Adrenal gland (tissue), 12 donors: Measurements from ENCODE around the gene TRAF4. TPM values are rescaled to one million over a fixed set of nuclear protein-coding genes. Genes with fewer than 3 reads are reported as not detected.

Experiments
- DNase-seq, 7 donors: peaks; one replicate each; pipeline ENCODE4 v3.0.0-alpha.2; 2019 to 2020
- H3K27ac ChIP-seq, 5 donors: fragments of 200-600 bp; sonication (generic) in 4 of 5; 1 replicate in 3 of 5; 2 replicates in 2 of 5; pipeline versions ENCODE4 v1.5.1 to v1.8.0; 2016 to 2020; ENCODE audit warnings: mild to moderate bottlenecking in 1 of 5
- H3K27me3 ChIP-seq: fragments of 200-600 bp; 2 replicates; pipeline ENCODE4 v1.8.0; 2021
- H3K36me3 ChIP-seq, 2 donors: fragments of 200-600 bp; replicated peaks in 1 of 2; 1 replicate in 1 of 2; 2 replicates in 1 of 2; pipeline versions ENCODE4 v1.5.1 to v1.8.0; 2018 to 2022
- H3K4me1 ChIP-seq, 2 donors: fragments of 200-600 bp; replicated peaks in 1 of 2; 1 replicate in 1 of 2; 2 replicates in 1 of 2; pipeline versions ENCODE4 v1.5.1 to v1.8.0; 2018 to 2021
- H3K4me3 ChIP-seq, 4 donors: fragments of 200-600 bp; sonication (generic) in 3 of 4; one replicate each; pipeline ENCODE4 v1.5.1; 2016 to 2018
- H3K9me3 ChIP-seq, 3 donors: fragments of 200-600 bp; sonication (generic) in 1 of 3; replicated peaks in 1 of 3; 1 replicate in 2 of 3; 2 replicates in 1 of 3; pipeline versions ENCODE4 v1.5.1 to v1.8.0; 2016 to 2021
- CTCF ChIP-seq, 6 experiments: fragments of 450-650 bp in 4 of 6; fragments of 200-600 bp in 2 of 6; sonication (generic) in 1 of 6; IDR thresholded peaks; 1 replicate in 5 of 6; 2 replicates in 1 of 6; pipeline versions ENCODE4 v1.5.1 to v1.8.0; 2016 to 2021; ENCODE audit warnings: antibody characterized with exemption in 6 of 6, mild to moderate bottlenecking in 2 of 6, moderate library complexity in 1 of 6
- POLR2A ChIP-seq, 2 donors: fragments of 450-650 bp; IDR thresholded peaks; one replicate each; pipeline ENCODE4 v1.6.1; 2017; ENCODE audit warnings: antibody characterized with exemption in 2 of 2, mild to moderate bottlenecking in 2 of 2, moderate library complexity in 1 of 2
- WGBS, 4 donors: extraction: QIAGEN DNeasy Blood & Tissue Kit in 2 of 4; methylation state at CpG; one replicate each; pipeline versions ENCODE4 v1.1.5 to v1.1.7; 2013 to 2017; 5-methylcytosine and 5-hydroxymethylcytosine counted together
- intact Hi-C, 2 donors: fragments of 100-400 bp; cut with DNase I; formaldehyde crosslinking; loops; one replicate each; pipeline versions ENCODE4 v1.14.1 to v1.15.0; 2022 to 2023
- polyA plus RNA-seq, 3 donors: library from polyadenylated mRNA; stranded (reverse); fragments of 200-250 nt in 2 of 3; fragments of 350-450 nt in 1 of 3; fragmentation: Illumina TruSeq in 1 of 3; extraction: RNeasy Lipid Tissue Mini Kit (QIAGEN cat#74804) in 1 of 3; gene quantifications; one replicate each; pipeline ENCODE4 v1.2.3, GENCODE V29; 2013 to 2014
- total RNA-seq, 9 donors: library from RNA; depleted of rRNA in 4 of 9; stranded (reverse); fragments of >200 nt in 4 of 9; fragments of 120-200 nt in 1 of 9; fragmentation: NEBNext Ultra II Directional in 1 of 9; extraction: Animal tissue kit (Norgen Biotek cat#: 25700) in 1 of 9; gene quantifications; one replicate each; pipeline versions ENCODE4 v1.1.0 to v1.2.4, GENCODE V29; 2013 to 2023
- donor health status: healthy with polysubstance abuse.
- donor health status: Bipolar disorder and iron deficiency.
- donor health status: DM: yes; HTN: yes; CAD: no.
- donor health status: DM: no; HTN: no; CAD: no.
- donor health status: DM: no; HTN: no; CAD: no.
- donor health status: DM: yes; HTN: yes; CAD: no.

Gene TRAF4
- total and polyA plus RNA-seq, 12 donors: 8.2 to 50.5 (median 22.1) TPM

- Histone ChIP-seq H3K36me3 (peaks cover 0 to 24% of the 10 kb centered on the region in 2 donors), H3K27ac (no peak overlapping the region), H3K4me3 (no peak overlapping the region), H3K4me1 (peaks cover 0 to 5% of the 10 kb centered on the region in 2 donors), H3K9me3 (no peaks in the 10 kb centered on the region), H3K27me3 (no peaks in the 10 kb centered on the region)
- TF ChIP-seq CTCF (IDR thresholded peaks at IDR 0.05): no peak
- TF ChIP-seq POLR2A (IDR thresholded peaks at IDR 0.05): no peak
- intact Hi-C loops: loop anchor here in 1 of 2 donors (5.0 kb wide), 1 partner anchor 136 kb away; the partner anchor contains the start of gene FLOT2
- 37 to 47% (median 40%) methylated on average over 9 of the region's 9 CpGs for WGBS, 4 donors
- peak; percentile 67 to 91 (median 79) for DNase-seq
Observed at GRCh38 chr17:28760601-28761562, 17.1 kb downstream of the TRAF4 start.

GRCh38 chr17:28763137-28763799, 19.5 kb downstream of the TRAF4 start:
- no peaks in the 10 kb centered on the region for H3K9me3 ChIP-seq
- peaks cover 0 to 5% of the 10 kb centered on the region in 2 donors for H3K4me1 ChIP-seq
- no peak overlapping the region for H3K4me3 ChIP-seq
- H3K27ac ChIP-seq: peak overlapping the region in 1 of 5 donors; percentile 24
- TF ChIP-seq POLR2A (IDR thresholded peaks at IDR 0.05) (no peak), CTCF (IDR thresholded peaks at IDR 0.05) (no peak)
- 71 to 95% (median 83%) methylated on average over 1 of the region's 1 CpG for whole genome bisulfite sequencing, 4 donors
- DNase-seq: no peak
- no peaks in the 10 kb centered on the region for H3K27me3 ChIP-seq
- peaks cover 0 to 14% of the 10 kb centered on the region in 2 donors for H3K36me3 ChIP-seq
- intact Hi-C loops: loop anchor here in 1 of 2 donors (5.0 kb wide), 1 partner anchor 134 kb away; the partner anchor contains the start of gene FLOT2

- H3K27me3 ChIP-seq: no peaks in the 10 kb centered on the region
- H3K4me1 ChIP-seq: peaks cover 0 to 5% of the 10 kb centered on the region in 2 donors
- peak; percentile 83 to 96 (median 89) for DNase-seq
- no peaks in the 10 kb centered on the region for H3K9me3 ChIP-seq
- intact Hi-C loops: loop anchor here in 1 of 2 donors (5.0 kb wide), 1 partner anchor 133 kb away; the partner anchor contains the start of gene FLOT2
- TF ChIP-seq CTCF (IDR thresholded peaks at IDR 0.05): peak; percentile 81 to 97 (median 87)
- no peak for TF ChIP-seq POLR2A (IDR thresholded peaks at IDR 0.05)
- peak overlapping the region in 1 of 5 donors; percentile 24 for H3K27ac ChIP-seq
- 37 to 52% (median 45%) methylated on average over 5 of the region's 5 CpGs for WGBS, 4 donors
- no peak overlapping the region for H3K4me3 ChIP-seq
- H3K36me3 ChIP-seq: peaks cover 0 to 8% of the 10 kb centered on the region in 2 donors
Observed at GRCh38 chr17:28763804-28764266, 20.0 kb downstream of the TRAF4 start.

- H3K27me3 ChIP-seq: no peaks in the 10 kb centered on the region
- intact Hi-C loops: no loop called here
- peaks cover 0 to 5% of the 10 kb centered on the region in 2 donors for H3K4me1 ChIP-seq
- no peak overlapping the region for H3K4me3 ChIP-seq
- H3K9me3 ChIP-seq: no peaks in the 10 kb centered on the region
- H3K27ac ChIP-seq: no peak overlapping the region
- TF ChIP-seq CTCF (IDR thresholded peaks at IDR 0.05) (no peak), POLR2A (IDR thresholded peaks at IDR 0.05) (no peak)
- H3K36me3 ChIP-seq: no peaks in the 10 kb centered on the region
- peak in 1 of 7 donors; percentile 13 for DNase-seq
- WGBS, 4 donors: 86 to 90% (median 89%) methylated on average over 4 of the region's 4 CpGs
Observed at GRCh38 chr17:28765038-28765437, 21.2 kb downstream of the TRAF4 start.
